GM18498 (cell line): ENCODE data around the gene OR10R2.

Source experiments
- ATAC-seq: cut with Tn5 transposase; IDR thresholded peaks from one replicate; pipeline ENCODE4 v1.9.1; 2021; ENCODE audit warnings: mild to moderate bottlenecking, moderate library complexity; ENCODE audit not compliant: unreplicated experiment

The OR10R2 gene

GRCh38 chr1:158521666-158522058, 49.6 kb downstream of the OR10R2 start:
- ATAC-seq: no peak

DNA sequence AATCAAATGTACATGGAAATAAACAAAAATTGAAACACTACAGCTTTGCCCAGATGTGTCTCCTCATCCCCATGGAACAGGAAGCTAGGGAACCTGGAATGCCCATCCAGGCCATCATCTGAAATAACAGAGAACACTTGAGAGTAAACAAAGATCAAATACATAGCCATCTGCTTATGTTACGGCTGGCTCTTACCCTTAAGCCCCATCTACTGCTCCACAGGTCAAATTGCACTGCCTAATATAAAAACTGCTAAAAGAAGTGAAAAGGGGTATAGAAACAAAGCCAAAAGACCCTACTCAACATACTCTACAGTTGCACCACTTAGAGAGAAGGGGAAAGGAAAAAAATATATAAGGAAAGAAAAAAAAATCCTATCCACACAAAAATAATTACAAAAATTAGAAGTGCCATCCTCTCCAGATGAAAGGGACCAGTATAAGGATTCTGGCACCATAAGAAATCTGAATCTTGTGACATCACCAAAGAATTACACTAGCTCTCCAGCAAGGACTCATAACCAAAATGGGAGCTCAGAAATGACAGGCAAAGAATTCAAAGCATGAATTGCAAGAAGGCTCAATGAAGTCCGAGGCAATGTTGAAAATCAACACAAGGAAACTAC, 55.3 kb downstream of the OR10R2 start:
- no peak for ATAC-seq
